Epidermal melanocyte (primary cell): Measurements from ENCODE around the gene LEKR1.
"Not testable (repeated sequence)": the region's sequence is repeated elsewhere in the genome, so short reads cannot be mapped to it uniquely, and the experiment has no call there.

Experiments used
- DNase-seq: peaks from one replicate; pipeline ENCODE4 v3.0.0; 2011; ENCODE audit warnings: low spot score; ENCODE audit not compliant: insufficient read length

LEKR1 gene

GRCh38 chr3:156836701-156837100, 10.5 kb downstream of the LEKR1 start:
- no peak for DNase-seq

GRCh38 chr3:156837115-156837514, 11.0 kb downstream of the LEKR1 start:
- no peak for DNase-seq

GRCh38 chr3:156838035-156838434, 11.9 kb downstream of the LEKR1 start:
- no peak for DNase-seq

- DNase-seq: no peak
Measured at GRCh38 chr3:156840826-156841689, 14.9 kb downstream of the LEKR1 start.

- no peak for DNase-seq
Measured at GRCh38 chr3:156843071-156843808, 17.1 kb downstream of the LEKR1 start.

- no peak for DNase-seq
Measured at GRCh38 chr3:156847752-156848448, 21.7 kb downstream of the LEKR1 start.

- no peak for DNase-seq
Measured at GRCh38 chr3:156859578-156859977, 33.4 kb downstream of the LEKR1 start.

- DNase-seq: no peak
Measured at GRCh38 chr3:156860873-156861272, 34.7 kb downstream of the LEKR1 start.

GRCh38 chr3:156862338-156862737, 36.2 kb downstream of the LEKR1 start:
- DNase-seq: no peak

- no peak for DNase-seq
Measured at GRCh38 chr3:156865732-156866131, 39.6 kb downstream of the LEKR1 start.

GRCh38 chr3:156867174-156867573, 41.0 kb downstream of the LEKR1 start:
- no peak for DNase-seq

GRCh38 chr3:156867920-156868319, 41.8 kb downstream of the LEKR1 start:
- DNase-seq: no peak

- no peak for DNase-seq
Measured at GRCh38 chr3:156873906-156874305, 47.8 kb downstream of the LEKR1 start.

- DNase-seq: not testable (repeated sequence)
Measured at GRCh38 chr3:156879491-156879890, 53.3 kb downstream of the LEKR1 start.

- DNase-seq: no peak
Measured at GRCh38 chr3:156885761-156886160, 59.6 kb downstream of the LEKR1 start.

- DNase-seq: no peak
Measured at GRCh38 chr3:156888176-156888575, 62.0 kb downstream of the LEKR1 start.

- DNase-seq: no peak
Measured at GRCh38 chr3:156888576-156888975, 62.4 kb downstream of the LEKR1 start.

- peak; percentile 25 for DNase-seq
Measured at GRCh38 chr3:156892701-156893100, 66.5 kb downstream of the LEKR1 start.

- not testable (repeated sequence) for DNase-seq
Measured at GRCh38 chr3:156895374-156895773, 69.2 kb downstream of the LEKR1 start.

GRCh38 chr3:156897851-156898250, 71.7 kb downstream of the LEKR1 start:
- not testable (repeated sequence) for DNase-seq

- DNase-seq: no peak
Measured at GRCh38 chr3:156898296-156898880, 72.2 kb downstream of the LEKR1 start.

- no peak for DNase-seq
Measured at GRCh38 chr3:156899951-156900350, 73.8 kb downstream of the LEKR1 start.
